Chondrocyte (in vitro differentiated cells): Measurements from ENCODE around the gene CELA2B. TPM values are rescaled to one million over a fixed set of nuclear protein-coding genes. Genes with fewer than 3 reads are reported as not detected.

Experiments used
- DNase-seq: peaks from one replicate; pipeline ENCODE4 v3.0.0; 2021; ENCODE audit warnings: mixed read lengths, low spot score
- H3K27ac Mint-ChIP-seq: one replicate; pipeline ENCODE4 v1.8.0; 2021; ENCODE audit warnings: mild to moderate bottlenecking, moderate library complexity, mixed read lengths; ENCODE audit not compliant: unreplicated experiment
- H3K27me3 Mint-ChIP-seq: 2 replicates; pipeline ENCODE4 v1.8.0; 2021; ENCODE audit warnings: low read depth, mixed read lengths
- H3K36me3 Mint-ChIP-seq: 2 replicates; pipeline ENCODE4 v1.8.0; 2021; ENCODE audit warnings: low read depth, mixed read lengths
- H3K4me1 Mint-ChIP-seq: 2 replicates; pipeline ENCODE4 v1.8.0; 2021; ENCODE audit warnings: low read depth, mild to moderate bottlenecking, mixed read lengths
- H3K4me3 Mint-ChIP-seq: one replicate; pipeline ENCODE4 v1.8.0; 2021; ENCODE audit warnings: mild to moderate bottlenecking, moderate library complexity, mixed read lengths; ENCODE audit not compliant: unreplicated experiment
- H3K9me3 Mint-ChIP-seq: 2 replicates; pipeline ENCODE4 v1.8.0; 2021; ENCODE audit warnings: low read depth, mixed read lengths
- CTCF ChIP-seq: fragments of 200-600 bp; sonication (generic); IDR thresholded peaks from 2 replicates; pipeline ENCODE4 v1.5.0; 2021; ENCODE audit warnings: antibody characterized with exemption, mild to moderate bottlenecking, moderate library complexity
- total RNA-seq: library from RNA; stranded (reverse); gene quantifications from 3 replicates; pipeline ENCODE4 v1.2.1, GENCODE V29; 2021

The CELA2B gene
- total RNA-seq, 1 donor from 2014 or later = not detected

- Mint-ChIP-seq H3K4me1 (no peaks in the 10 kb centered on the region), H3K4me3 (no peak overlapping the region), H3K9me3 (no peaks in the 10 kb centered on the region), H3K36me3 (peaks cover 4% of the 10 kb centered on the region), H3K27me3 (no peaks in the 10 kb centered on the region), H3K27ac (no peak overlapping the region)
- TF ChIP-seq CTCF = no peak
- DNase-seq = no peak
These were observed 30.9 kb downstream of the CELA2B start for GRCh38 chr1:15506831-15507230.

- Mint-ChIP-seq H3K4me3 (no peak overlapping the region), H3K4me1 (no peaks in the 10 kb centered on the region), H3K36me3 (peaks cover 6% of the 10 kb centered on the region), H3K9me3 (no peaks in the 10 kb centered on the region), H3K27me3 (no peaks in the 10 kb centered on the region), H3K27ac (no peak overlapping the region)
- no peak for TF ChIP-seq CTCF
- no peak for DNase-seq
These were observed 31.4 kb downstream of the CELA2B start for GRCh38 chr1:15507278-15507677.

- H3K27me3 Mint-ChIP-seq = no peaks in the 10 kb centered on the region
- no peaks in the 10 kb centered on the region for H3K4me1 Mint-ChIP-seq
- no peaks in the 10 kb centered on the region for H3K9me3 Mint-ChIP-seq
- no peak for TF ChIP-seq CTCF
- DNase-seq = no peak
- no peak overlapping the region for H3K4me3 Mint-ChIP-seq
- peaks cover 8% of the 10 kb centered on the region for H3K36me3 Mint-ChIP-seq
- no peak overlapping the region for H3K27ac Mint-ChIP-seq
These were observed 33.0 kb downstream of the CELA2B start for GRCh38 chr1:15508700-15509487.

GRCh38 chr1:15509586-15509985 lies 33.7 kb downstream of the CELA2B start:
- Mint-ChIP-seq H3K4me1 (no peaks in the 10 kb centered on the region), H3K36me3 (peaks cover 8% of the 10 kb centered on the region), H3K4me3 (no peak overlapping the region), H3K9me3 (no peaks in the 10 kb centered on the region), H3K27me3 (no peaks in the 10 kb centered on the region), H3K27ac (no peak overlapping the region)
- DNase-seq = no peak
- TF ChIP-seq CTCF = no peak

- Mint-ChIP-seq H3K27ac (no peak overlapping the region), H3K27me3 (no peaks in the 10 kb centered on the region), H3K4me3 (no peak overlapping the region), H3K36me3 (peaks cover 8% of the 10 kb centered on the region), H3K4me1 (no peaks in the 10 kb centered on the region), H3K9me3 (no peaks in the 10 kb centered on the region)
- no peak for DNase-seq
- no peak for TF ChIP-seq CTCF
These were observed 34.9 kb downstream of the CELA2B start for GRCh38 chr1:15510611-15511405.
